Endothelial cell of umbilical vein (primary cell): ENCODE data around the gene NELFCD. TPM values are rescaled to one million over a fixed set of nuclear protein-coding genes. Genes with fewer than 3 reads are reported as not detected.
A peak's percentile ranks its signal among the peaks of the same experiment; 100 is the strongest.

Experiments
- BruUV-seq: library from RNA; stranded (reverse); fragments of 400-500 nt; replicated peaks from 2 replicates; lab custom pipeline; 2021; lab: Mats Ljungman, UMichigan
- CTCF ChIA-PET: fragments of 300-600, 350-600 bp; sonication (Branson Sonifier 250); formaldehyde crosslinking; loops from one replicate; lab custom pipeline; 2021; ENCODE audit warnings: antibody characterized with exemption, inconsistent platforms; lab: Charles Lee
- POLR2A ChIA-PET: fragments of 300-600, 350-600 bp; sonication (Branson Sonifier 250); formaldehyde crosslinking; loops from one replicate; lab custom pipeline; 2021; ENCODE audit warnings: antibody characterized with exemption, inconsistent platforms; lab: Charles Lee
- DNase-seq: peaks from one replicate; pipeline ENCODE4 v3.0.0-alpha.2; 2011; ENCODE audit warnings: low read depth, low spot score
- FAIRE-seq: peaks from 2 replicates; lab custom pipeline; 2011; peaks lifted over from hg19 to GRCh38; lab: Jason Lieb, UNC
- H2AFZ ChIP-seq: 2 replicates; pipeline ENCODE4 v1.6.0; 2012; ENCODE audit warnings: low read depth, low read length, control low read depth, inconsistent platforms
- H3K27ac ChIP-seq: 2 replicates; pipeline ENCODE4 v1.5.1; 2011; ENCODE audit warnings: low read depth, mild to moderate bottlenecking, control low read depth, low read length, moderate library complexity; ENCODE audit not compliant: insufficient read depth
- H3K27me3 ChIP-seq, 2 experiments: 2 replicates each; pipeline versions ENCODE4 v1.6.0 to v1.6.1; 2011; ENCODE audit warnings: low read length in 2 of 2, mixed read lengths in 1 of 2; ENCODE audit not compliant: control insufficient read depth in 2 of 2, insufficient read depth in 2 of 2
- H3K36me3 ChIP-seq, 2 experiments: 2 replicates in 1 of 2; 3 replicates in 1 of 2; pipeline ENCODE4 v1.5.1; 2011; ENCODE audit warnings: low read length in 2 of 2, mild to moderate bottlenecking in 1 of 2, moderate library complexity in 1 of 2; ENCODE audit not compliant: control insufficient read depth in 2 of 2, insufficient read depth in 2 of 2; ENCODE audit errors: extremely low read depth in 1 of 2
- H3K4me1 ChIP-seq: 3 replicates; pipeline ENCODE4 v1.5.1; 2011; ENCODE audit warnings: mild to moderate bottlenecking, low read length; ENCODE audit not compliant: control insufficient read depth, insufficient read depth; ENCODE audit errors: extremely low read depth
- H3K4me2 ChIP-seq: 2 replicates; pipeline ENCODE4 v1.6.1; 2011; ENCODE audit warnings: low read length, control low read depth, mixed read lengths; ENCODE audit not compliant: insufficient read depth
- H3K4me3 ChIP-seq, 3 experiments: fragments of 200-600 bp in 1 of 3; sonication (generic), shearing (Covaris generic) in 1 of 3; replicated peaks in 1 of 3; 2 replicates each; pipeline ENCODE4 v1.5.1; 2011 to 2016; ENCODE audit warnings: control low read depth in 3 of 3, low read length in 3 of 3, mild to moderate bottlenecking in 2 of 3, inconsistent platforms in 1 of 3, low read depth in 1 of 3, moderate library complexity in 1 of 3; ENCODE audit not compliant: insufficient read depth in 1 of 3
- H3K79me2 ChIP-seq: 2 replicates; pipeline ENCODE4 v1.6.0; 2012; ENCODE audit warnings: low read length, inconsistent platforms; ENCODE audit not compliant: control insufficient read depth, insufficient read depth
- H3K9ac ChIP-seq: replicated peaks from 2 replicates; pipeline ENCODE3; 2011; ENCODE audit warnings: low read length, control low read depth; ENCODE audit not compliant: insufficient read depth; ENCODE audit errors: extremely low read depth
- H3K9me1 ChIP-seq: replicated peaks from 3 replicates; pipeline ENCODE4 v1.6.0; 2011; ENCODE audit warnings: mild to moderate bottlenecking, low read length; ENCODE audit not compliant: control insufficient read depth, insufficient read depth; ENCODE audit errors: extremely low read depth
- H3K9me3 ChIP-seq: replicated peaks from 2 replicates; pipeline ENCODE4 v1.5.1; 2012; ENCODE audit warnings: low read length, inconsistent platforms; ENCODE audit not compliant: control insufficient read depth, insufficient read depth
- H4K20me1 ChIP-seq: replicated peaks from 2 replicates; pipeline ENCODE3; 2011; ENCODE audit warnings: mild to moderate bottlenecking, low read length; ENCODE audit not compliant: control insufficient read depth, insufficient read depth; ENCODE audit errors: extremely low read depth
- CTCF ChIP-seq, 2 donors: IDR thresholded peaks; 1 replicate in 1 of 2; 2 replicates in 1 of 2; pipeline ENCODE4 v1.5.1; 2011; ENCODE audit warnings: low read length in 2 of 2, mild to moderate bottlenecking in 2 of 2, moderate library complexity in 2 of 2, control low read depth in 1 of 2, inconsistent platforms in 1 of 2, low read depth in 1 of 2; ENCODE audit not compliant: insufficient read depth in 1 of 2; ENCODE audit errors: extremely low read depth in 1 of 2
- EZH2 ChIP-seq: IDR thresholded peaks from 2 replicates; pipeline ENCODE4 v1.6.1; 2012; ENCODE audit warnings: borderline replicate concordance, low read depth, mild to moderate bottlenecking, moderate library complexity, low read length, inconsistent platforms; ENCODE audit not compliant: severe bottlenecking
- FOS ChIP-seq: IDR thresholded peaks from 2 replicates; pipeline ENCODE4 v1.6.1; 2011; ENCODE audit warnings: mild to moderate bottlenecking, low read length, moderate library complexity, borderline replicate concordance; ENCODE audit not compliant: insufficient read depth
- GATA2 ChIP-seq: IDR thresholded peaks from 2 replicates; pipeline ENCODE4 v1.7.0; 2011; ENCODE audit warnings: low read depth, mild to moderate bottlenecking, moderate library complexity, mixed read lengths, low read length; ENCODE audit not compliant: insufficient read length, insufficient read depth
- JUN ChIP-seq: IDR thresholded peaks from 2 replicates; pipeline ENCODE4 v1.6.1; 2011; ENCODE audit warnings: borderline replicate concordance, low read depth; ENCODE audit not compliant: insufficient read length, insufficient read depth
- MAX ChIP-seq: IDR thresholded peaks from 2 replicates; pipeline ENCODE4 v1.6.1; 2011; ENCODE audit not compliant: insufficient read depth, insufficient read length
- MYC ChIP-seq: IDR thresholded peaks from one replicate; pipeline ENCODE4 v1.6.1; 2011; ENCODE audit warnings: mild to moderate bottlenecking, low read depth, low read length
- POLR2A ChIP-seq: IDR thresholded peaks from 2 replicates; pipeline ENCODE4 v1.6.1; 2012; ENCODE audit warnings: low read depth, mild to moderate bottlenecking, control low read depth, low read length
- POLR2AphosphoS5 ChIP-seq: IDR thresholded peaks from 2 replicates; pipeline ENCODE4 v1.6.1; 2012; ENCODE audit warnings: low read depth, mild to moderate bottlenecking, control low read depth, low read length, moderate library complexity; ENCODE audit not compliant: insufficient read depth
- dilution Hi-C: fragments of 300-500 bp; cut with MboI; formaldehyde crosslinking; loops from one replicate; pipeline ENCODE4 v1.15.0; 2019; ENCODE audit warnings: low sequenced_read_pairs; ENCODE audit not compliant: extremely low pct_ligation_motif_present
- intact Hi-C: fragments of 100-400 bp; cut with micrococcal nuclease; formaldehyde crosslinking; loops from one replicate; pipeline ENCODE4 v1.10.0; 2022
- polyA plus RNA-seq, 4 experiments: library from polyadenylated mRNA; depleted of rRNA in 3 of 4; stranded (reverse) in 3 of 4; unstranded in 1 of 4; fragments of >200 nt; gene quantifications; 2 replicates each; pipeline versions ENCODE4 v1.2.1 to v1.2.3, GENCODE V29; 2011 to 2012; ENCODE audit warnings: missing spikeins in 1 of 4
- total RNA-seq: library from RNA; stranded (reverse); gene quantifications from 2 replicates; pipeline ENCODE4 v1.2.3, GENCODE V29; 2021

The NELFCD gene
- total and polyA plus RNA-seq, 2 donors (not counting 3 experiments of a cell fraction or from before 2014, with no cell fraction given), result 90.1 to 92.5 TPM

GRCh38 chr20:58981628-58982364 lies 740 bp downstream of the NELFCD start:
- Histone ChIP-seq H4K20me1 (no peaks in the 10 kb centered on the region), H3K9me1 (no peaks in the 10 kb centered on the region), H3K36me3 (peaks cover 1 to 4% of the 10 kb centered on the region in 2 experiments), H2AFZ (peak overlapping the region; percentile 65), H3K4me3 (peak overlapping the region; percentile 84 to 98 (median 96)), H3K4me1 (peaks cover 3% of the 10 kb centered on the region), H3K27me3 (peaks cover 0 to 1% of the 10 kb centered on the region in 2 experiments), H3K9me3 (no peaks in the 10 kb centered on the region), H3K9ac (peak overlapping the region; percentile 79), H3K79me2 (peaks cover 43% of the 10 kb centered on the region), H3K4me2 (peak overlapping the region; percentile 88), H3K27ac (peak overlapping the region; percentile 2)
- TF ChIP-seq EZH2, result no peak
- no peak for TF ChIP-seq POLR2A
- TF ChIP-seq GATA2, result no peak
- BruUV-seq, result no TSS peak
- dilution Hi-C loops (no loop called here), intact Hi-C loops (loop anchor here (1.0 to 10.0 kb wide), 8 partner anchors 30 to 243 kb away; partner anchors contain the start of genes ATP5F1E and PRELID3B)
- ChIA-PET POLR2A (interaction anchor here (0.7 to 0.8 kb wide), 2 partner anchors 10 to 50 kb away, joined by 3 read pairs; partner anchors contain the start of gene ATP5F1E), CTCF (interaction anchor here (0.8 to 1.5 kb wide), 3 partner anchors 16 to 106 kb away, joined by 3 read pairs; no protein-coding TSS in a partner anchor)
- FAIRE-seq, result no peak
- peak; percentile 31 for DNase-seq

- no peak overlapping the region for H3K4me3 ChIP-seq
- peaks cover 0 to 1% of the 10 kb centered on the region in 2 experiments for H3K27me3 ChIP-seq
- H3K9me3 ChIP-seq, result no peaks in the 10 kb centered on the region
- no peak overlapping the region for H3K27ac ChIP-seq
- DNase-seq (no peak), FAIRE-seq (no peak)
- no peaks in the 10 kb centered on the region for H3K9me1 ChIP-seq
- dilution Hi-C loops (no loop called here), intact Hi-C loops (loop anchor here (10.0 kb wide), 1 partner anchor 242 kb away; no protein-coding TSS in a partner anchor)
- peaks cover 3% of the 10 kb centered on the region for H3K4me1 ChIP-seq
- POLR2A ChIA-PET, result interaction anchor here (0.7 to 0.8 kb wide), 2 partner anchors 9 to 50 kb away, joined by 3 read pairs; partner anchors contain the start of gene ATP5F1E
- no peaks in the 10 kb centered on the region for H4K20me1 ChIP-seq
- H3K36me3 ChIP-seq, result peaks cover 8 to 9% of the 10 kb centered on the region in 2 experiments
- H3K4me2 ChIP-seq, result peak overlapping the region; percentile 88
- CTCF ChIA-PET, result interaction anchor here (0.8 to 1.5 kb wide), 2 partner anchors 105 to 106 kb away, joined by 3 read pairs; no protein-coding TSS in a partner anchor
- H3K9ac ChIP-seq, result no peak overlapping the region
- TF ChIP-seq CTCF (IDR thresholded peaks at IDR 0.05; ENCODE audit: extremely low read depth in 1 of 2, insufficient read depth in 1 of 2, low read depth in 1 of 2, low read length in 2 of 2), result no peak
- TF ChIP-seq POLR2A, result no peak
- TF ChIP-seq EZH2, result no peak
- no peak for TF ChIP-seq GATA2
- TF ChIP-seq POLR2AphosphoS5, result no peak
- TF ChIP-seq MYC, result no peak
- TF ChIP-seq JUN, result no peak
- TF ChIP-seq MAX, result no peak
- no peak for TF ChIP-seq FOS
- peaks cover 46% of the 10 kb centered on the region for H3K79me2 ChIP-seq
- TSS peak; percentile 27 for BruUV-seq
- H2AFZ ChIP-seq, result no peak overlapping the region
These were observed 1.5 kb downstream of the NELFCD start for GRCh38 chr20:58982406-58983114.
